HG03135 (cell line): ENCODE data around the gene USP13.
"Not testable (repeated sequence)": the region's sequence is repeated elsewhere in the genome, so short reads cannot be mapped to it uniquely, and the experiment has no call there.

Source experiments
- ATAC-seq: cut with Tn5 transposase; IDR thresholded peaks from one replicate; pipeline ENCODE4 v1.9.1; 2021; ENCODE audit warnings: mild to moderate bottlenecking, moderate library complexity; ENCODE audit not compliant: unreplicated experiment

USP13 gene

GRCh38 chr3:179652447-179653095 lies at the start of gene USP13:
Gene USP13, plus strand, starts transcription at chr3:179653040. Its CDS starts 186 bp downstream, at chr3:179653226.
- ATAC-seq = peak; percentile 70

GRCh38 chr3:179603321-179603720 lies 49.5 kb upstream of the USP13 start:
- ATAC-seq = no peak

- ATAC-seq = no peak
Measured at GRCh38 chr3:179603831-179604230, 49.0 kb upstream of the USP13 start.

GRCh38 chr3:179604321-179605078 lies 48.3 kb upstream of the USP13 start, which contains the start of the genes MRPL47 and NDUFB5:
Gene MRPL47, minus strand, starts transcription at chr3:179604638. Its CDS starts 14 bp downstream, at chr3:179604624.
Gene NDUFB5, plus strand, starts transcription at chr3:179604794. Its CDS starts 22 bp downstream, at chr3:179604816.
- peak; percentile 97 for ATAC-seq

GRCh38 chr3:179606534-179607085 lies 46.2 kb upstream of the USP13 start:
- no peak for ATAC-seq

- ATAC-seq = peak; percentile 43
Measured at GRCh38 chr3:179608931-179609720, 43.7 kb upstream of the USP13 start.

- ATAC-seq = no peak
Measured at GRCh38 chr3:179610066-179610465, 42.8 kb upstream of the USP13 start.

- ATAC-seq = no peak
Measured at GRCh38 chr3:179613807-179614206, 39.0 kb upstream of the USP13 start.

- ATAC-seq = no peak
Measured at GRCh38 chr3:179615458-179616173, 37.2 kb upstream of the USP13 start.

- ATAC-seq = no peak
Measured at GRCh38 chr3:179622023-179622422, 30.8 kb upstream of the USP13 start.

GRCh38 chr3:179624451-179624850 lies 28.4 kb upstream of the USP13 start:
- no peak for ATAC-seq

GRCh38 chr3:179630753-179631451 lies 21.9 kb upstream of the USP13 start:
- no peak for ATAC-seq

- no peak for ATAC-seq
Measured at GRCh38 chr3:179640469-179640868, 12.4 kb upstream of the USP13 start.

- no peak for ATAC-seq
Measured at GRCh38 chr3:179642871-179643270, 10.0 kb upstream of the USP13 start.

GRCh38 chr3:179643837-179644236 lies 9.0 kb upstream of the USP13 start:
- ATAC-seq = not testable (repeated sequence)

- no peak for ATAC-seq
Measured at GRCh38 chr3:179646177-179646576, 6.7 kb upstream of the USP13 start.

- ATAC-seq = no peak
Measured at GRCh38 chr3:179651687-179652446, 973 bp upstream of the USP13 start.

GRCh38 chr3:179653096-179653797 lies 407 bp downstream of the USP13 start:
- ATAC-seq = peak; percentile 62
